Omental fat pad (tissue), 4 donors: ENCODE results near the gene GHR. TPM values are rescaled to one million over a fixed set of nuclear protein-coding genes. Genes with fewer than 3 reads are reported as not detected.

Experiments used
- ATAC-seq: fragments of 150-250 bp; one replicate; pipeline ENCODE4 v1.9.1; 2016; ENCODE audit warnings: mild to moderate bottlenecking, moderate library complexity; ENCODE audit not compliant: low FRiP score
- DNase-seq: peaks from one replicate; pipeline ENCODE4 v3.0.0-alpha.2; 2019; ENCODE audit warnings: low spot score
- CTCF ChIP-seq, 3 donors: fragments of 450-650 bp; IDR thresholded peaks; one replicate each; pipeline ENCODE4 v1.5.1; 2016 to 2017; ENCODE audit warnings: antibody characterized with exemption in 3 of 3, mild to moderate bottlenecking in 3 of 3, moderate library complexity in 2 of 3
- total RNA-seq, 4 donors: library from RNA; depleted of rRNA; stranded (reverse); fragments of >200 nt; gene quantifications; one replicate each; pipeline ENCODE4 v1.1.0, GENCODE V29; 2016

GHR gene
- total RNA-seq, 4 donors from 2014 or later = 83.2 to 226 (median 133) TPM

- ATAC-seq = no peak
- TF ChIP-seq CTCF (IDR thresholded peaks at IDR 0.05) = no peak
Measured at GRCh38 chr5:42506662-42507061, 83.4 kb downstream of the GHR start.

GRCh38 chr5:42507451-42508097 is 84.3 kb downstream of the GHR start:
- ATAC-seq (no peak), DNase-seq (no peak)
- TF ChIP-seq CTCF (IDR thresholded peaks at IDR 0.05) = no peak

More at GRCh38 chr5:42506662-42507061, 83.4 kb downstream of the GHR start:
- DNase-seq = no peak

DNA sequence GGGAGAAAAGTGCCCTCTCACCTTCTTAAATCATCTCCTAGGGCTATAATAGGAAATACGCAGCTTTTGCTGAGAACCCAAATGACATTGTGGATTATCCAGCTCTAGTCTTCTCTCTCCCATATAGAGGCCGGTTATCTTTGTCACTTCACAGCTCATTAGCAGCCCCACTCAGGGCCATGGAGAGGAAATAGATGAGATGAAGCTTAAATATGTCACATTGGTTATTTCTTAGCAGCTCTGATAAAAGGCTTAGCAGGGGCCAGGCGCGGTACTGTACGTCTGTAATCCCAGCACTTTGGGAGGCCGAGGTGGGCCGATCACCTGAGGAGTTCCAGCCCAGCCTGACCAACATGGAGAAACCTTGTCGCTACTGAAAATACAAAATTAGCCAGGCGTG is 90.0 kb downstream of the GHR start:
- DNase-seq (no peak), ATAC-seq (no peak)
- TF ChIP-seq CTCF (IDR thresholded peaks at IDR 0.05) = no peak

DNA sequence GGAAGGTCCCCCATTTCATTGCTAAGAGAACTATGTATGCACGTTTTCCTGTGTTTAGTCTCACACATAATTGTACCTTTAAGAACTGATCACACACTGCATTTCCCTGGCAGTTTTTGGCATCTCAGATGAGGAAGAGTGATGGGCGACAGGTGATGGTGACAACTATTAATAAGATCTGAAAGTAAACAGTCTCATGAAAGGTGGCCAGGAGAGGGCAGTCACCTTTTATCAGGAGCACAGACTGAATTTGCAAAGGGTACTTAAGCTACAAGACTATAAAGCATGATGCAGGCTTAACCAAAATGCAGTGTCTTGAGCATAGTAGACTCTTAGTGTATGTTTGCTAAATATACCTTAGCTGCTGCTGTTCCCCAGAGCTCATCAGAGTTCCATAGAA is 91.5 kb downstream of the GHR start:
- ATAC-seq (no peak), DNase-seq (no peak)
- TF ChIP-seq CTCF (IDR thresholded peaks at IDR 0.05) = no peak

DNA sequence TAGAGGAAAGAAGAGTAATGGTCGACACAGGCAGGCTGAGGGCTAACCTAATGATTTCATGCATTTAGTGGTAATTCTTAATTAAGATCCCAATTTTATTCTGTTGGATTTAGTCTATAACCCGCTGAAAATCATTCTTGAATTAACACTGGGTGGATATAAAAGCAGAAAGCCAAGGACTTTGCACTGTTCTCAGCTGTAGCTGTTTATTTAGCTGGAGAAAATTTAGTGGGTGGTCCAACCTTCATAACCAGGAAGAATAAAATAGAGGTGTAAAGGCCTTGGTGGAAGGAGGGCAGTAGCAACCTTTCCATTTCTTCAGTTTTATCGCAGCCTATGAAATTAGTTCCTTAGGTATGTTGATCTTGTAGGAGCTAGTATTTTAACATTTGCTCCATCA is 92.3 kb downstream of the GHR start:
- no peak for TF ChIP-seq CTCF (IDR thresholded peaks at IDR 0.05)
- DNase-seq (no peak), ATAC-seq (no peak)

DNA sequence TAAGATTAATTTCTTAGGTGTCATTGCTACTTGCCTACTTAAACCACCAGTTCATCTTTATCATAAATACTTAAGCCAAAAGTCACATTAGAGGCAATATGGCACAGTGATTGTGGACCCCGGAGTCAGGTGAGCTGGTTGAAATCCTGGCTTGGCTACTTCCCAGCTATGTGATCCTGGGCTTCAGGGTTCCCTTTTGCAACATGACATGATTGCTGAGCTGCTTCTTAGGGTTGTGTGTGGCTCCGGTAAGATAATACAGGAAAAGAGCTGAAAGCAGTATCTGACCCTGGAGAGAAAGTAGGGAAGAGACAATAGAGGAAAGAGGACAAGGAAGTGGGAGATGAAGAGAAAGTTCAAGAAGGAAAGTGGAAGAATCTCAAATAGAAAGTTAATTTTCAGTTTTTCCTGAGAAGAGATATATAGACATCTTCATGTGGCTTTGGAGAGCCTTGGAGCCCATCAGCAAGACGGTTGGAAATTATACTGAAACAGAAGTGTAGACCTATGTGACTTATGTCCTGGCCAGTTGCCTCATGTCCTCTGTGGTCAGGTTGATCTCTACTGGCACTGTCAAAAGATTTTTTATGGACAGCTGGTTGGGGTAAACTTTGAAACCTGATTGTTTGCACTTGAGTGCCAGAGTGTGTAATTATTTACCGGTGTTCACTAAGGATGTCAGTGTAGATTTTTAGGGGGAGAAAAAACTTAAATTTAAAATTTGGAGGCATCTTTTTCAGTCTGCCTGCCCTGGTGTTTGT is 93.2 kb downstream of the GHR start:
- TF ChIP-seq CTCF (IDR thresholded peaks at IDR 0.05) = no peak
- DNase-seq = no peak
- no peak for ATAC-seq

- no peak for TF ChIP-seq CTCF (IDR thresholded peaks at IDR 0.05)
- no peak for DNase-seq
- no peak for ATAC-seq
Measured at GRCh38 chr5:42517164-42517563, 93.9 kb downstream of the GHR start.
